GM23338 (cell line): ENCODE results near the gene GNAO1. TPM values are rescaled to one million over a fixed set of nuclear protein-coding genes. Genes with fewer than 3 reads are reported as not detected.

Source experiments
- ATAC-seq: fragments of 200-7000 bp; cut with Tn5 transposase; 3 replicates; pipeline ENCODE4 v1.9.1; 2020
- DNase-seq: peaks from one replicate; pipeline ENCODE4 v3.0.0-alpha.2; 2015; ENCODE audit warnings: low spot score
- H2AFZ ChIP-seq: fragments of 200-600 bp; sonication (generic); 2 replicates; pipeline ENCODE4 v1.8.0; 2016; ENCODE audit warnings: antibody characterized with exemption, mild to moderate bottlenecking, moderate library complexity
- H3F3A ChIP-seq: fragments of 200-600 bp; sonication (generic); replicated peaks from 2 replicates; pipeline ENCODE4 v1.8.0; 2017; ENCODE audit warnings: antibody characterized with exemption, mixed run types, low read depth
- H3K27ac ChIP-seq: fragments of 200-600 bp; sonication (generic); 2 replicates; pipeline ENCODE4 v1.6.1; 2016; ENCODE audit warnings: low read depth
- H3K27me3 ChIP-seq: fragments of 200-600 bp; sonication (generic); 2 replicates; pipeline ENCODE4 v1.8.0; 2016; ENCODE audit warnings: mild to moderate bottlenecking, mixed run types, moderate library complexity; ENCODE audit not compliant: insufficient read depth
- H3K36me3 ChIP-seq: fragments of 200-600 bp; sonication (generic); 2 replicates; pipeline ENCODE4 v1.8.0; 2016; ENCODE audit warnings: mild to moderate bottlenecking; ENCODE audit not compliant: insufficient read depth
- H3K4me1 ChIP-seq: fragments of 200-600 bp; sonication (generic); 2 replicates; pipeline ENCODE4 v1.8.0; 2016; ENCODE audit warnings: mild to moderate bottlenecking, moderate library complexity; ENCODE audit not compliant: insufficient read depth
- H3K4me2 ChIP-seq: fragments of 200-600 bp; sonication (generic); 2 replicates; pipeline ENCODE4 v1.7.1; 2017; ENCODE audit warnings: mixed run types
- H3K4me3 ChIP-seq: fragments of 200-600 bp; sonication (generic); 2 replicates; pipeline ENCODE4 v1.6.1; 2016; ENCODE audit warnings: mixed run types
- H3K79me2 ChIP-seq: fragments of 200-600 bp; sonication (generic); replicated peaks from 2 replicates; pipeline ENCODE4 v1.8.0; 2017; ENCODE audit warnings: mild to moderate bottlenecking; ENCODE audit not compliant: insufficient read depth
- H3K9me2 ChIP-seq: fragments of 200-600 bp; sonication (generic); 2 replicates; pipeline ENCODE4 v1.8.0; 2017; ENCODE audit not compliant: insufficient read depth
- H4K20me1 ChIP-seq: fragments of 200-600 bp; sonication (generic); replicated peaks from 2 replicates; pipeline ENCODE4 v1.8.0; 2017; ENCODE audit warnings: mild to moderate bottlenecking; ENCODE audit not compliant: insufficient read depth
- H3K27ac Mint-ChIP-seq: 2 replicates; pipeline ENCODE4 v1.8.0; 2020; ENCODE audit warnings: inconsistent platforms, mild to moderate bottlenecking, moderate library complexity, mixed read lengths
- H3K27me3 Mint-ChIP-seq: 3 replicates; pipeline ENCODE4 v1.8.0; 2022; ENCODE audit warnings: low read depth, mild to moderate bottlenecking, moderate library complexity, mixed read lengths, inconsistent platforms; ENCODE audit not compliant: insufficient read depth, poor library complexity
- H3K36me3 Mint-ChIP-seq: 3 replicates; pipeline ENCODE4 v1.8.0; 2021; ENCODE audit warnings: low read depth, mild to moderate bottlenecking, inconsistent platforms, moderate library complexity, mixed read lengths
- H3K4me1 Mint-ChIP-seq: 3 replicates; pipeline ENCODE4 v1.8.0; 2020; ENCODE audit warnings: mild to moderate bottlenecking, inconsistent platforms, mixed read lengths
- H3K4me3 Mint-ChIP-seq: 3 replicates; pipeline ENCODE4 v1.8.0; 2021; ENCODE audit warnings: moderate library complexity, mild to moderate bottlenecking, inconsistent platforms, mixed read lengths
- H3K9me3 Mint-ChIP-seq: 3 replicates; pipeline ENCODE4 v1.8.0; 2020; ENCODE audit warnings: moderate library complexity, mild to moderate bottlenecking, inconsistent platforms, mixed read lengths
- CREB1 ChIP-seq: fragments of 250-450 bp; sonication (Bioruptor Pico); IDR thresholded peaks from 2 replicates; pipeline ENCODE4 v1.5.0; 2020; ENCODE audit warnings: low read depth, mild to moderate bottlenecking, moderate library complexity
- NANOG ChIP-seq: IDR thresholded peaks from 2 replicates; pipeline ENCODE4 v1.6.1; 2016; ENCODE audit warnings: antibody characterized with exemption, borderline replicate concordance
- ZNF462 ChIP-seq: fragments of 250-450 bp; sonication (Bioruptor Pico); IDR thresholded peaks from 2 replicates; pipeline ENCODE4 v1.5.0; 2020; ENCODE audit warnings: mild to moderate bottlenecking, moderate library complexity
- polyA plus RNA-seq: library from polyadenylated mRNA; unstranded; fragments of >200 nt; fragmentation: Nextera tagmentation; extraction: Ambion mirVana; gene quantifications from 2 replicates; pipeline ENCODE4 v1.2.1, GENCODE V29; 2016
- total RNA-seq: library from RNA; depleted of rRNA; stranded (reverse); fragments of >200 nt; shearing (Covaris generic); gene quantifications from 2 replicates; pipeline ENCODE4 v1.2.3, GENCODE V29; 2014
- TF ChIP-seq, protein P1 (sequence below), 2 experiments: fragments of 200-600 bp in 1 of 2; sonication (generic) in 1 of 2; conservative IDR thresholded peaks; 2 replicates each; pipeline versions ENCODE4 v1.5.1 to v1.6.1; 2016 to 2017; ENCODE audit warnings: antibody characterized with exemption in 2 of 2, low read depth in 2 of 2, mild to moderate bottlenecking in 2 of 2, moderate library complexity in 1 of 2
- TF ChIP-seq, protein P2 (sequence below): IDR thresholded peaks from 2 replicates; pipeline ENCODE4 v1.6.1; 2016; ENCODE audit warnings: antibody characterized with exemption

Gene GNAO1
- total and polyA plus RNA-seq, 2 experiments from 2014 or later, result 6.5 to 24.8 TPM

DNA sequence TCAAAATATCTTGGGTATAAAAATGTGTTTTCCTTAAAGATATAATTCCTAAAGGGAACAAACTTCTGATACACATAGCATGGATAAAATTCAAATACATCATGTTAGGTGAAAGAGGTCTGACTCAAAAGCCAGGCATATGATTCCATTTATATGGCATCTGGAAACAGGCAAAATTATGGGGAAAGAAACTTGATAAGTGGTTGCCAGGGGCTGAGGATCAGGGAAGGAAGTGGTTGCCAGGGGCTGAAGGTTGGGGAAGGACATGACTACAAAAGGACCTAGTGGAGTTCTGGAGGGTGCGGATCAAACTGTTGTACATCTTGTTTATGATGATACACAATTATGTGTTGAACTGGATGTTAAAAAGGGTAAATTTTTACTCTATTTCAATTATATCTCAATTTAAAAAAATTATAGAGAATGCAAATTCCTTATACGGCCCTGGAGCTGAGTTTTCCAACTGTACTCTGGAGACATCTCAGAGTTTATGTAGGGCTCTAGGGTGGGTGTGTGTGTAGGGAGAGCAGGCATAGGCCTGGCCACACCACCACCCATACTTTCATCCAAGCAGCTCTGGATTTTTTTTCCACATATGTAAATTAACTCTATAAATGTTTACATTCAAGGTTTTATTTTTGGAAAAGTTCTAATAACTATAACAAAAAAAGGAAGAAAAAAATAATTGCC is 179.0 kb downstream of the GNAO1 start:
- TF ChIP-seq ZNF462 (CRISPR knock-in tag) (no peak), CREB1 (CRISPR knock-in tag) (no peak), NANOG (no peak)
- TF ChIP-seq, protein P1, sequence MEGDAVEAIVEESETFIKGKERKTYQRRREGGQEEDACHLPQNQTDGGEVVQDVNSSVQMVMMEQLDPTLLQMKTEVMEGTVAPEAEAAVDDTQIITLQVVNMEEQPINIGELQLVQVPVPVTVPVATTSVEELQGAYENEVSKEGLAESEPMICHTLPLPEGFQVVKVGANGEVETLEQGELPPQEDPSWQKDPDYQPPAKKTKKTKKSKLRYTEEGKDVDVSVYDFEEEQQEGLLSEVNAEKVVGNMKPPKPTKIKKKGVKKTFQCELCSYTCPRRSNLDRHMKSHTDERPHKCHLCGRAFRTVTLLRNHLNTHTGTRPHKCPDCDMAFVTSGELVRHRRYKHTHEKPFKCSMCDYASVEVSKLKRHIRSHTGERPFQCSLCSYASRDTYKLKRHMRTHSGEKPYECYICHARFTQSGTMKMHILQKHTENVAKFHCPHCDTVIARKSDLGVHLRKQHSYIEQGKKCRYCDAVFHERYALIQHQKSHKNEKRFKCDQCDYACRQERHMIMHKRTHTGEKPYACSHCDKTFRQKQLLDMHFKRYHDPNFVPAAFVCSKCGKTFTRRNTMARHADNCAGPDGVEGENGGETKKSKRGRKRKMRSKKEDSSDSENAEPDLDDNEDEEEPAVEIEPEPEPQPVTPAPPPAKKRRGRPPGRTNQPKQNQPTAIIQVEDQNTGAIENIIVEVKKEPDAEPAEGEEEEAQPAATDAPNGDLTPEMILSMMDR (conservative IDR thresholded peaks at IDR 0.05; ENCODE audit: low read depth in 2 of 2), result no peak
- TF ChIP-seq, protein P2, sequence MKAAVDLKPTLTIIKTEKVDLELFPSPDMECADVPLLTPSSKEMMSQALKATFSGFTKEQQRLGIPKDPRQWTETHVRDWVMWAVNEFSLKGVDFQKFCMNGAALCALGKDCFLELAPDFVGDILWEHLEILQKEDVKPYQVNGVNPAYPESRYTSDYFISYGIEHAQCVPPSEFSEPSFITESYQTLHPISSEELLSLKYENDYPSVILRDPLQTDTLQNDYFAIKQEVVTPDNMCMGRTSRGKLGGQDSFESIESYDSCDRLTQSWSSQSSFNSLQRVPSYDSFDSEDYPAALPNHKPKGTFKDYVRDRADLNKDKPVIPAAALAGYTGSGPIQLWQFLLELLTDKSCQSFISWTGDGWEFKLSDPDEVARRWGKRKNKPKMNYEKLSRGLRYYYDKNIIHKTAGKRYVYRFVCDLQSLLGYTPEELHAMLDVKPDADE, result no peak
- H3K4me2 ChIP-seq, result no peak overlapping the region
- H3K79me2 ChIP-seq, result no peaks in the 10 kb centered on the region; the same call in 1 of the 2 replicates
- H3K27me3 ChIP-seq, result no peaks in the 10 kb centered on the region
- H3K36me3 ChIP-seq, result no peaks in the 10 kb centered on the region
- no peak overlapping the region for H3K4me3 ChIP-seq
- H2AFZ ChIP-seq, result no peak overlapping the region
- Mint-ChIP-seq H3K4me3 (no peak overlapping the region), H3K4me1 (peaks cover 4% of the 10 kb centered on the region; the same call in 1 of the 3 replicates), H3K36me3 (peaks cover 7% of the 10 kb centered on the region; the same call in 2 of the 3 replicates), H3K9me3 (no peaks in the 10 kb centered on the region), H3K27me3 (no peaks in the 10 kb centered on the region), H3K27ac (no peak overlapping the region)
- no peaks in the 10 kb centered on the region for H3K9me2 ChIP-seq
- H3K4me1 ChIP-seq, result no peaks in the 10 kb centered on the region
- H3F3A ChIP-seq, result no peaks in the 10 kb centered on the region
- DNase-seq (no peak), ATAC-seq (no peak)
- no peak overlapping the region for H3K27ac ChIP-seq
- no peaks in the 10 kb centered on the region; the same call in 1 of the 2 replicates for H4K20me1 ChIP-seq
